HepG2 (cell line): ENCODE measurements around the gene EFS. TPM values are rescaled to one million over a fixed set of nuclear protein-coding genes. Genes with fewer than 3 reads are reported as not detected.
A peak's percentile ranks its signal among the peaks of the same experiment; 100 is the strongest.

ENCODE experiments used
- AGO2 ChIP-seq: fragments of 200-400 bp; formaldehyde crosslinking; optimal IDR thresholded peaks from 2 replicates; pipeline ENCODE3; 2017; ENCODE audit warnings: mild to moderate bottlenecking, low read depth, low read length, moderate library complexity
- ATF7-NPFF ChIP-seq: sonication (generic); formaldehyde crosslinking; IDR thresholded peaks from 2 replicates; pipeline ENCODE4 v1.8.1; 2023; ENCODE audit warnings: mild to moderate bottlenecking, low read depth, missing genetic modification reagents, moderate library complexity
- CBX1 ChIP-seq: IDR thresholded peaks from one replicate; pipeline ENCODE4 v1.6.1; 2016; ENCODE audit warnings: antibody characterized with exemption, low read depth
- ELF1 ChIP-seq: sonication (generic); formaldehyde crosslinking; IDR thresholded peaks from 2 replicates; pipeline ENCODE4 v1.4.0; 2020; ENCODE audit warnings: missing genetic modification reagents
- GABPA ChIP-seq, 2 experiments: IDR thresholded peaks; 2 replicates each; pipeline ENCODE4 v1.6.1; 2011 to 2016; ENCODE audit warnings: low read depth in 2 of 2, low read length in 1 of 2, missing biosample characterization in 1 of 2, missing genetic modification characterization in 1 of 2
- HMGA1 ChIP-seq: sonication (generic); formaldehyde crosslinking; conservative IDR thresholded peaks from 2 replicates; pipeline ENCODE4 v1.4.0; 2020; ENCODE audit warnings: missing genetic modification reagents
- JUNB ChIP-seq: sonication (generic); formaldehyde crosslinking; IDR thresholded peaks from 2 replicates; pipeline ENCODE4 v1.8.0; 2022; ENCODE audit warnings: missing genetic modification reagents, mild to moderate bottlenecking, borderline replicate concordance
- KLF16 ChIP-seq, 2 experiments: sonication (generic) in 1 of 2; formaldehyde crosslinking in 1 of 2; IDR thresholded peaks; 2 replicates each; pipeline versions ENCODE4 v1.6.1 to v1.8.0; 2016 to 2023; ENCODE audit warnings: missing genetic modification reagents in 2 of 2, missing compliant biosample characterization in 1 of 2
- LCORL ChIP-seq, 2 experiments: fragments of 450-650 bp in 1 of 2; sonication (generic) in 1 of 2; formaldehyde crosslinking in 1 of 2; IDR thresholded peaks; 2 replicates each; pipeline versions ENCODE4 v1.5.0 to v1.6.1; 2017 to 2020; ENCODE audit warnings: antibody characterized with exemption in 1 of 2, missing genetic modification reagents in 1 of 2
- MBNL3 ChIP-seq: fragments of 250-450 bp; sonication (Bioruptor Pico); conservative IDR thresholded peaks from 2 replicates; pipeline ENCODE4 v1.8.0; 2022; ENCODE audit warnings: mild to moderate bottlenecking, inconsistent platforms
- MIER2 ChIP-seq: IDR thresholded peaks from 2 replicates; pipeline ENCODE4 v1.6.1; 2016; ENCODE audit warnings: missing biosample characterization, missing genetic modification reagents
- MIER3 ChIP-seq: IDR thresholded peaks from 2 replicates; pipeline ENCODE4 v1.6.1; 2016; ENCODE audit warnings: missing compliant biosample characterization, borderline replicate concordance
- NAIF1 ChIP-seq: sonication (generic); formaldehyde crosslinking; IDR thresholded peaks from 2 replicates; pipeline ENCODE4 v1.5.0; 2020; ENCODE audit warnings: mild to moderate bottlenecking, missing genetic modification reagents, borderline replicate concordance
- PAWR ChIP-seq: sonication (generic); formaldehyde crosslinking; IDR thresholded peaks from 2 replicates; pipeline ENCODE4 v1.4.0; 2020; ENCODE audit warnings: missing genetic modification reagents, mild to moderate bottlenecking, borderline replicate concordance
- PHF5A ChIP-seq: IDR thresholded peaks from one replicate; pipeline ENCODE4 v1.6.1; 2018; ENCODE audit warnings: low read depth, missing genetic modification reagents; ENCODE audit not compliant: unreplicated experiment
- RARA ChIP-seq: IDR thresholded peaks from 2 replicates; pipeline ENCODE4 v1.6.1; 2016; ENCODE audit warnings: missing genetic modification reagents, missing compliant biosample characterization
- SIN3A ChIP-seq: IDR thresholded peaks from 2 replicates; pipeline ENCODE4 v1.6.1; 2011; ENCODE audit warnings: low read depth, mild to moderate bottlenecking, control low read depth, low read length, borderline replicate concordance
- SUZ12 ChIP-seq: fragments of 150-350 bp; IDR thresholded peaks from 2 replicates; pipeline ENCODE4 v1.6.1; 2014; ENCODE audit warnings: low read depth, low read length
- TCF7 ChIP-seq: sonication (generic); IDR thresholded peaks from 2 replicates; pipeline ENCODE4 v1.6.1; 2016; ENCODE audit warnings: antibody characterized with exemption, low read depth
- ZBTB42 ChIP-seq: sonication (generic); formaldehyde crosslinking; IDR thresholded peaks from 2 replicates; pipeline ENCODE4 v1.5.0; 2020; ENCODE audit warnings: mild to moderate bottlenecking, missing genetic modification reagents
- ZFP37 ChIP-seq: sonication (generic); formaldehyde crosslinking; IDR thresholded peaks from 2 replicates; pipeline ENCODE4 v1.4.0; 2020; ENCODE audit warnings: missing genetic modification reagents, borderline replicate concordance
- ZNF121 ChIP-seq: sonication (generic); formaldehyde crosslinking; IDR thresholded peaks from 2 replicates; pipeline ENCODE4 v1.5.0; 2020; ENCODE audit warnings: mild to moderate bottlenecking, missing genetic modification reagents
- ZNF44 ChIP-seq: sonication (generic); formaldehyde crosslinking; IDR thresholded peaks from 2 replicates; pipeline ENCODE4 v1.5.1; 2020; ENCODE audit warnings: mild to moderate bottlenecking, missing genetic modification reagents
- ZNF598 ChIP-seq: sonication (generic); formaldehyde crosslinking; IDR thresholded peaks from 2 replicates; pipeline ENCODE4 v1.5.1; 2020; ENCODE audit warnings: mild to moderate bottlenecking, missing genetic modification reagents, borderline replicate concordance
- ZSCAN12 ChIP-seq: sonication (generic); formaldehyde crosslinking; IDR thresholded peaks from 2 replicates; pipeline ENCODE4 v1.9.0; 2021; ENCODE audit warnings: mild to moderate bottlenecking, missing genetic modification reagents
- polyA plus RNA-seq, 8 experiments: library from polyadenylated mRNA; depleted of rRNA in 3 of 8; stranded (reverse) in 7 of 8; unstranded in 1 of 8; fragments of >200 nt; fragmentation: Illumina TruSeq in 4 of 8; extraction: Trizol in 4 of 8; gene quantifications; 2 replicates each; pipeline versions ENCODE4 v1.2.1 to v1.2.3, GENCODE V29; 2011 to 2016; ENCODE audit warnings: low read depth in 4 of 8, missing spikeins in 1 of 8, mixed read lengths in 1 of 8; ENCODE audit not compliant: insufficient read depth in 1 of 8
- total RNA-seq, 5 experiments: library from RNA; depleted of rRNA; stranded (reverse); fragments of >200 nt; fragmentation: Illumina TruSeq; extraction: Trizol; gene quantifications; 2 replicates each; pipeline ENCODE4 v1.2.3, GENCODE V29; 2016; ENCODE audit warnings: low read depth in 1 of 5
- TF ChIP-seq, protein P1 (sequence below): IDR thresholded peaks from 2 replicates; pipeline ENCODE4 v1.6.1; 2016; ENCODE audit warnings: missing compliant biosample characterization, missing genetic modification reagents, borderline replicate concordance
- TF ChIP-seq, protein P2 (sequence below): sonication (generic); formaldehyde crosslinking; IDR thresholded peaks from 2 replicates; pipeline ENCODE4 v1.4.0; 2020; ENCODE audit warnings: missing genetic modification reagents, borderline replicate concordance
- TF ChIP-seq, protein P3 (sequence below): IDR thresholded peaks from 2 replicates; pipeline ENCODE4 v1.6.1; 2012; ENCODE audit warnings: inconsistent platforms

Gene EFS
- total and polyA plus RNA-seq, 2 of the 13 experiments (the other 11 are each of a cell fraction or from before 2014, with no cell fraction given): not detected

DNA sequence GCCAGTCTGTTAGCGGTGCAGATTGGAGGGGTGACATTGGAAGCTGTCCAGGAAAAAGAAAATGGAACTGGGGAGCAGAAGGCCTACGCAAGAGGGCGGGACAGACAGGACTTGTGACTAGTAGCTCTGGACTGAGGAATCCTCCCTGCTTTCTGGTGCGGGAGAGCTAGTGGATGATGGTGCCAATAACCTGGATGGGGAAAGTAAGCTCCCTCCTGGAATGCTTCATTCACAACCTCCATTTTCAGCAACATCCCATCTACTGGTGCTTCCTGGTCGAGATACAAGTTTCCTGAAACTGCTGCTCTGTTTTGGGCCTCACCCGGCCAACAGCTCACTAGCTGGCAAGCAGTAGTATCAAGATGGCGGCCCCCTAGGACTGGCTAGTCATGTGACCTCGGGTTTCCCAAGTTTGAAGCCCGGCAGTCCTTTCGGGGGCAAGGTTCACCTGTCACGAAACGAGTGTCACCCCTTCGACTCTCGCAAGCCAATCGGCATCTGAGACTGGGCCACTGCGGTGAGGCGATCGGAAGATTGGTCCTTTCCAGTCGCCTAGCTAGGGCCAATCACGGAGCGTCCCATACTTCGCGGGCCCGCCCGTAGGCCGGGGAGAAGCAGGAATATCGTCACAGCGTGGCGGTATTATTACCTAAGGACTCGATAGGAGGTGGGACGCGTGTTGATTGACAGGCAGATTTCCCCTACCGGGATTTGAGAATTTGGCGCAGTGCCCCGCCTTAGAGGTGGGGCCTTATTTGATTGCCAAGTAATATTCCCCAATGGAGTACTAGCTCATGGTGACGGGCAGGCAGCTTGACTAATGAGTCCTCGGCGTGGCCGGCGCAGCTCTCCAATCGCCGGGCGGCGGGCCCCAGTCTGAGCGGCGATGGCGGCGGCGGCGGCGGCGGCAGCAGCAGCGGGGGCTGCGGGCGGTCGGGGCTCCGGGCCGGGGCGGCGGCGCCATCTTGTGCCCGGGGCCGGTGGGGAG is 44.1 kb downstream of the EFS start, which contains the start of gene PABPN1 (continued):
- TF ChIP-seq CBX1: peak; percentile 99
- TF ChIP-seq ATF7-NPFF (CRISPR knock-in tag): peak; percentile 94
- peak; percentile 80 for TF ChIP-seq PAWR (CRISPR knock-in tag)
- peak; percentile 94 for TF ChIP-seq LCORL (IDR thresholded peaks at IDR 0.05)
- 0 out of 2 replicates have a peak, but pooled peaks have one; percentile 45 for TF ChIP-seq LCORL (CRISPR knock-in tag; IDR thresholded peaks at IDR 0.05)
- TF ChIP-seq MBNL3 (CRISPR knock-in tag): peak; percentile 94; the same call in 1 of the 2 replicates
- TF ChIP-seq ZFP37 (CRISPR knock-in tag): peak; percentile 83
- TF ChIP-seq SUZ12: peak; percentile 28; the same call in 1 of the 2 replicates
- TF ChIP-seq PHF5A: peak; percentile 82
- peak; percentile 80 for TF ChIP-seq RARA
- TF ChIP-seq SIN3A: peak; percentile 88
- TF ChIP-seq NAIF1 (CRISPR knock-in tag): 0 out of 2 replicates have a peak, but pooled peaks have one; percentile 70
- TF ChIP-seq ELF1: peak; percentile 85
- 0 out of 2 replicates have a peak, but pooled peaks have one; percentile 71 for TF ChIP-seq ZNF121
- peak; percentile 98 for TF ChIP-seq ZNF598 (CRISPR knock-in tag)
- TF ChIP-seq MIER3 (CRISPR knock-in tag): peak; percentile 99
- TF ChIP-seq MIER2: peak; percentile 89
- TF ChIP-seq, protein P1, sequence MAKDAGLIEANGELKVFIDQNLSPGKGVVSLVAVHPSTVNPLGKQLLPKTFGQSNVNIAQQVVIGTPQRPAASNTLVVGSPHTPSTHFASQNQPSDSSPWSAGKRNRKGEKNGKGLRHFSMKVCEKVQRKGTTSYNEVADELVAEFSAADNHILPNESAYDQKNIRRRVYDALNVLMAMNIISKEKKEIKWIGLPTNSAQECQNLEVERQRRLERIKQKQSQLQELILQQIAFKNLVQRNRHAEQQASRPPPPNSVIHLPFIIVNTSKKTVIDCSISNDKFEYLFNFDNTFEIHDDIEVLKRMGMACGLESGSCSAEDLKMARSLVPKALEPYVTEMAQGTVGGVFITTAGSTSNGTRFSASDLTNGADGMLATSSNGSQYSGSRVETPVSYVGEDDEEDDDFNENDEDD (CRISPR knock-in tag): peak; percentile 95
- TF ChIP-seq GABPA (IDR thresholded peaks at IDR 0.05; ENCODE audit: low read depth, low read length): no peak
- TF ChIP-seq GABPA (CRISPR knock-in tag; IDR thresholded peaks at IDR 0.05; ENCODE audit: low read depth): no peak
- TF ChIP-seq JUNB (CRISPR knock-in tag): no peak
- TF ChIP-seq ZNF44 (CRISPR knock-in tag): peak; percentile 99
- no peak for TF ChIP-seq TCF7
- TF ChIP-seq ZSCAN12 (CRISPR knock-in tag): peak; percentile 94
- TF ChIP-seq, protein P2, sequence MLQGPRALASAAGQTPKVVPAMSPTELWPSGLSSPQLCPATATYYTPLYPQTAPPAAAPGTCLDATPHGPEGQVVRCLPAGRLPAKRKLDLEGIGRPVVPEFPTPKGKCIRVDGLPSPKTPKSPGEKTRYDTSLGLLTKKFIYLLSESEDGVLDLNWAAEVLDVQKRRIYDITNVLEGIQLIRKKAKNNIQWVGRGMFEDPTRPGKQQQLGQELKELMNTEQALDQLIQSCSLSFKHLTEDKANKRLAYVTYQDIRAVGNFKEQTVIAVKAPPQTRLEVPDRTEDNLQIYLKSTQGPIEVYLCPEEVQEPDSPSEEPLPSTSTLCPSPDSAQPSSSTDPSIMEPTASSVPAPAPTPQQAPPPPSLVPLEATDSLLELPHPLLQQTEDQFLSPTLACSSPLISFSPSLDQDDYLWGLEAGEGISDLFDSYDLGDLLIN: 0 out of 2 replicates have a peak, but pooled peaks have one; percentile 44
- peak; percentile 95 for TF ChIP-seq AGO2
- TF ChIP-seq, protein P3, sequence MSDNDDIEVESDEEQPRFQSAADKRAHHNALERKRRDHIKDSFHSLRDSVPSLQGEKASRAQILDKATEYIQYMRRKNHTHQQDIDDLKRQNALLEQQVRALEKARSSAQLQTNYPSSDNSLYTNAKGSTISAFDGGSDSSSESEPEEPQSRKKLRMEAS: no peak
- peak; percentile 69 to 96; a peak in 3 of 4 replicates for TF ChIP-seq KLF16 (CRISPR knock-in tag; IDR thresholded peaks at IDR 0.05)
- no peak for TF ChIP-seq HMGA1 (CRISPR knock-in tag)
- peak; percentile 91; the same call in 1 of the 2 replicates for TF ChIP-seq ZBTB42 (CRISPR knock-in tag)
